COLO829 (cell line): ENCODE measurements around the gene MRPL38.
"Not testable (repeated sequence)": the region's sequence is repeated elsewhere in the genome, so short reads cannot be mapped to it uniquely, and the experiment has no call there.

Source experiments
- DNase-seq: peaks from one replicate; pipeline ENCODE4 v3.0.0; 2012; ENCODE audit warnings: low spot score

The MRPL38 gene

DNA sequence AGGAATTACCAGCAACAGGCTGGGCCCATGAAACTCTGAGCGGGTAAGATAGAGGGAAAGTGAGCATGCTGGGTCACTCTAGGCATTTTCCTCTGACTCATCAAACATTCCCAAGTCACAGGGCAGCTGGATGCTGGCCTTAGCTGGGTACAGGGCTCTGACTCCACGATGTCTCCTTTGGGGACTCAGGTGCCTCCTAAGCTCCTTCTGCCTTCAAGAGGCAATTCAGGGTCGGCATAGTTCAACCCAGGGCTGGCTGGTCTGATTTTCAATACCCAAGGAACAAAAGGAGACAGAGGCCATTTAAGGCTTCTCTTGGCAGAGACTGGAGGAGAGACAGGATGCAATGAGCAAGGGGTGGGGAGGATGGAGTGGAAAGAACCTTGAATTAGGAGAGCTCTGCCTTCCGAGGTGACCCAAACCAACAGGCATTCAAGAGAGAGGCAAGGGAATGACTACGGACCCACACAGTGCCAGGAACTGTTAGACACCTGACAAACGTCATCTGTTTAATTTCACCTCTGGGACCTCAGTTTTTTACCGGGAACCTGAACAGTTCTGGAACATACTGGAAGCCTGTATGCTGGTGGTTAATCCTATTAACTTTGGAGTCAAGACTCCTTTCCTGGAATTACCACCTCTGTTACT, 50.5 kb downstream of the MRPL38 start:
- no peak for DNase-seq

DNA sequence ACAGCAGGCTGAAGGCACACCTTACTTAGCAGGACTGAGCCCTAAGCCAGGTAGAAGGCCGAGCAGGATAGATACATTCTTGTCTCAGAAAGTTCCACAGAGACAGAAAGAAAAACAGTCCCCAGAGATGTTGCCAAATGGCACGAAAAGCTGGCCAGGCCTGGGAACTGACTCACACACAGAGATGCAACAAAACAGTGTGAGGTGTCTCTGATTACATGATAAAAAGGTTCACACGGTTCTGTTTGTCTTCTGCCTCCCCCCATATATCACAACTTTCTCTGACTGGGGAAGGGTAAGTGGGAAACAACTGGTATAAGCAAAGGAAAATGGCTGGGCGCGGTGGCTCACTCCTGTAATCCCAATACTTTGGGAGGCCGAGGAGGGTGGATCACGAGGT, 51.3 kb downstream of the MRPL38 start:
- no peak for DNase-seq

GRCh38 chr17:75851693-75851991, 53.0 kb downstream of the MRPL38 start:
- DNase-seq = not testable (repeated sequence)

DNA sequence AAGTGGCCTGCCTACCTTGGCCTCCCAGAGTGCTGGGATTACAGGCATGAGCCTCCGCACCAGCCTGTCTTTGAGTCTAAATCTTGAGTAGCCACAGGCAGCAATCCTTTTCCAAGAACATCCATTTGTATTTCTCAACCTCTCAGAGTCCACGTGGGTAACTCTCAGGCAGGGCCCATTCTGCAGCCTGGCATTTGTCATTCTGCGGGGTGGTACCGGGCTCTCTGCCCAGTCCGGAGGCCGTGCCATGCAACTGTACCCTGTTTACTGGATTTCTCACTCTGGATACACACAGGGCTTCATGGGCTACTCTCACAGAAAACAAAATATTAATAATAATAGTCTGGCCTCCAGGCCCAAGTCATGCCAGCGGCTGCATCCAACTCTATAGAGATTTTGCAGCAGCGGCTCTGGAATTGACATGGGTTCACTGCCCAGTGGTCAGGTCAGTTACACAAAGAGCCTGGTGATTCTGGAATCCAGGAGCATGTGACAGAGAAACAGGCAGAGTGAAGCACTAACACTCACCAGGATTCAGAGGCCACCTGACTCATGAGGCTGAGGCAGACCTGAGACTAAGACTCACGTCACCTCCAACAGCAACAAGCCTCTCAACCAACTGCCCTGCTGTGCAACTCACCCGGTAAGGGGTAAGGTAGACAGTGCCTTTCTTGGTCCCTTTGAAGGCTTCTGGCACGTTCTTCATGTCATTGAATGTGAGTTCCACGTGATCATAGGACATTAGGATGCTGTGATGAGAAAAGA, 53.6 kb downstream of the MRPL38 start:
- no peak for DNase-seq

GRCh38 chr17:75849724-75850123, 55.0 kb downstream of the MRPL38 start:
- DNase-seq = no peak

GRCh38 chr17:75849279-75849646, 55.4 kb downstream of the MRPL38 start:
- DNase-seq = no peak
